ENCODE data around the gene PHACTR4. TPM values are rescaled to one million over a fixed set of nuclear protein-coding genes. Genes with fewer than 3 reads are reported as not detected.
"Not testable (repeated sequence)": the region's sequence is repeated elsewhere in the genome, so short reads cannot be mapped to it uniquely, and the experiment has no call there.

Gene PHACTR4
- total RNA-seq, 1 experiment from 2014 or later, result 52.9 TPM

DNA sequence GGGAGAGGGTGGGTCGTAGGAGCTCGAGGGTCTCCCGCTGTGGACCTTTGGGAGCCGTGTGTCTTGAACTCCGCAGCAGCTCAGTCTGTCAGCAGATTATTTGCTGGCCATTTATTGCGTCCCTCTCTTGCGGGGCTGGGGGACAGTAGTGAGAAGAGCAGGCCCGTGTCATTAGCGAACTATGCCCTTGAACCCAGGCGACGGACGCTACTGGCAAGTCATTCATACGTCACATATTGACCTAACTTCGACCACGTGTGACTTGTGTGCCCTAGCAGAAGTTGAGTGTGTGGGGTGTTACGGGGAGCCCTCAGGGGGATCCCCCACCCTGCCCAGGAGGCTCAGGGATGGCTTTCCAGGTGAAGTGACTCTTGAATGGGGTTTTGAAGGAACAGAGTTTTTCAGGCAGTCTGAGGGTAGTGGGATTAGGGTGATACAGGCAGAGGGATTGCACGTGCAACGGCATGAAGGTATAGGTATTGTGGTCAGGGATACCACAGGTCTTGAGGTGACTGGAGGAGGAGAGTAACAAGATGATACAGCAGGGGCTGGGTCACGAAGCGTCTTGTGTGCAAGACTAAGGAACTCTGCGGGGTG is 149.3 kb downstream of the PHACTR4 start (continued):
- TF ChIP-seq ZNF396 (CRISPR knock-in tag; IDR thresholded peaks at IDR 0.05; ENCODE audit: borderline replicate concordance) (no peak), OVOL2 (CRISPR knock-in tag; IDR thresholded peaks at IDR 0.05; ENCODE audit: borderline replicate concordance) (no peak), EMX1 (CRISPR knock-in tag; IDR thresholded peaks at IDR 0.05) (0 out of 2 replicates have a peak, but pooled peaks have one; percentile 10), TEAD4 (CRISPR knock-in tag; IDR thresholded peaks at IDR 0.05) (0 out of 2 replicates have a peak, but pooled peaks have one; percentile 4)
- TF ChIP-seq, protein P1, sequence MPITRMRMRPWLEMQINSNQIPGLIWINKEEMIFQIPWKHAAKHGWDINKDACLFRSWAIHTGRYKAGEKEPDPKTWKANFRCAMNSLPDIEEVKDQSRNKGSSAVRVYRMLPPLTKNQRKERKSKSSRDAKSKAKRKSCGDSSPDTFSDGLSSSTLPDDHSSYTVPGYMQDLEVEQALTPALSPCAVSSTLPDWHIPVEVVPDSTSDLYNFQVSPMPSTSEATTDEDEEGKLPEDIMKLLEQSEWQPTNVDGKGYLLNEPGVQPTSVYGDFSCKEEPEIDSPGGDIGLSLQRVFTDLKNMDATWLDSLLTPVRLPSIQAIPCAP (CRISPR knock-in tag; IDR thresholded peaks at IDR 0.05), result no peak

DNA sequence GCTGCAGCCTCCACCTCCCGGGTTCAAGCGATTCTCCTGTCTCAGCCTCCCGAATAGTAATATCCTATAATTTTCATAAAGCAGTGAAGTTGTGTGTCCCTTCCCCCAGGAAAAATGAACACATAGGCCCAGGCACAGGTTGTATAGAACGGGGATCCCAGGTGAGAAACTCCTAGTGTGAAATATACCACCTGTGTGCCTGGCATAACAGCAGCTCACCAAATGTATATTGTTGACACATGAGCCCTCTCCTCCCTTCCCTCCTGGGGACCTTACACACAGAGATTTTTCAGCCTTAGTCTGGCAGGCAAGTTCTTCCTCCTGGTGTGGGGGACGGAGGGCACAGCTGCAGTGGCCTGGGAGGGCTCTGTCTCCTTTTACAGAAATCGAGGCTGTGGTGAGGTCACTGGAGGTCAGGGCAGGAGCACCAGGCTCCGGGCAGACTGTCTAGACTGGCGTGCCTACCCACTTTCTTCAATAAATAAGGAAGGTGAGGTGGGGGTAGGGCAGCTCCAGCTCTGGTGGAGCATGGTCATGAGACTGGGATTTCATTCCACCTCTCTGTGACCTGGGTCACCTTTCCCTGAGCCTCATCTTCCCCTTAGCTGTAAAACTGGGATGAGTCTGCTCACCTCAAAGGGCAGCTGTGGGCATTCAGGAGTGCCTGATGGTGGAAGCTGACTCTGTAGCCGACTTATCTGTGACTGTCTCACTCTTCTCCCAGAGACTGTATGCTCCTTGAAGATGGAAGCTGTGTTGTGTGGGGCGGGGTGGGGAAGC is 150.6 kb downstream of the PHACTR4 start:
- Mint-ChIP-seq H3K4me3 (peak overlapping the region; percentile 80), H3K27ac (peak overlapping the region; percentile 47), H3K27me3 (ENCODE audit: low read depth) (no peaks in the 10 kb centered on the region), H3K4me1 (peaks cover 63% of the 10 kb centered on the region), H3K36me3 (peaks cover 13% of the 10 kb centered on the region), H3K9me3 (no peaks in the 10 kb centered on the region)
- POLR2A ChIA-PET, result interaction anchor here (1.2 to 3.2 kb wide), 2 partner anchors 61 to 83 kb away, joined by 4 to 22 read pairs; no protein-coding TSS in a partner anchor
- DNase-seq (ENCODE audit: low spot score) (no peak), ATAC-seq (no peak)
- CTCF ChIA-PET, result interaction anchor here (0.9 kb wide), 1 partner anchor 83 kb away, joined by 3 read pairs; no protein-coding TSS in a partner anchor
- TF ChIP-seq GABPB1 (CRISPR knock-in tag; IDR thresholded peaks at IDR 0.05) (no peak), OVOL2 (CRISPR knock-in tag; IDR thresholded peaks at IDR 0.05; ENCODE audit: borderline replicate concordance) (no peak), NR1H2 (CRISPR knock-in tag; IDR thresholded peaks at IDR 0.05) (no peak), TP53 (CRISPR knock-in tag; IDR thresholded peaks at IDR 0.05) (no peak), TEAD4 (CRISPR knock-in tag; IDR thresholded peaks at IDR 0.05) (no peak), SMAD4 (CRISPR knock-in tag; IDR thresholded peaks at IDR 0.05) (no peak), HMGA2 (CRISPR knock-in tag; IDR thresholded peaks at IDR 0.05) (no peak)
- TF ChIP-seq, protein P2, sequence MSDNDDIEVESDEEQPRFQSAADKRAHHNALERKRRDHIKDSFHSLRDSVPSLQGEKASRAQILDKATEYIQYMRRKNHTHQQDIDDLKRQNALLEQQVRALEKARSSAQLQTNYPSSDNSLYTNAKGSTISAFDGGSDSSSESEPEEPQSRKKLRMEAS (CRISPR knock-in tag; IDR thresholded peaks at IDR 0.05), result no peak
- TF ChIP-seq, protein P1 (CRISPR knock-in tag; IDR thresholded peaks at IDR 0.05), result no peak

DNA sequence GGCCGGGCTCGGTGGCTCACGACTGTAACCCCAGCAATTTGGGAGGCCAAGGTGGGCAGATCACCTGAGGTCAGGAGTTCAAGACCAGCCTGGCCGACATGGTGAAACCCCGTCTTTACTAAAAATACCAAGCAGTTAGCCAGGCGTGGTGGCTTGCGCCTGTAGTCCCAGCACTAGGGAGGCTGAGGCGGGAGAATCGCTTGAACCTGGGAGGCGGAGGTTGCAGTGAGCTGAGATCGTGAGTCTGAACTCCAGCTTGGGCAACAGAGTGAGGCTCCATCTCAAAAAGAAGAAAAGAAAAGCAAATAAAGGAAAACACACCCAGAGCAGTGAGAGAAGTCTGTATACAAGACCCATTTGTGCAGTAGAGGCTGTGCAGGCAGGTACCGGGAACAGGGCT is 151.3 kb downstream of the PHACTR4 start:
- H3K27ac Mint-ChIP-seq; ATAC-seq; H3K27me3 Mint-ChIP-seq (ENCODE audit: low read depth); DNase-seq (ENCODE audit: low spot score); H3K4me3 Mint-ChIP-seq; H3K9me3 Mint-ChIP-seq: not testable (repeated sequence)
- CTCF ChIA-PET, result interaction anchor here (0.9 kb wide), 1 partner anchor 82 kb away, joined by 3 read pairs; no protein-coding TSS in a partner anchor
- POLR2A ChIA-PET, result interaction anchor here (1.2 to 3.2 kb wide), 2 partner anchors 61 to 82 kb away, joined by 4 to 22 read pairs; no protein-coding TSS in a partner anchor
- peaks cover 13% of the 10 kb centered on the region for H3K36me3 Mint-ChIP-seq
- peaks cover 69% of the 10 kb centered on the region for H3K4me1 Mint-ChIP-seq

DNA sequence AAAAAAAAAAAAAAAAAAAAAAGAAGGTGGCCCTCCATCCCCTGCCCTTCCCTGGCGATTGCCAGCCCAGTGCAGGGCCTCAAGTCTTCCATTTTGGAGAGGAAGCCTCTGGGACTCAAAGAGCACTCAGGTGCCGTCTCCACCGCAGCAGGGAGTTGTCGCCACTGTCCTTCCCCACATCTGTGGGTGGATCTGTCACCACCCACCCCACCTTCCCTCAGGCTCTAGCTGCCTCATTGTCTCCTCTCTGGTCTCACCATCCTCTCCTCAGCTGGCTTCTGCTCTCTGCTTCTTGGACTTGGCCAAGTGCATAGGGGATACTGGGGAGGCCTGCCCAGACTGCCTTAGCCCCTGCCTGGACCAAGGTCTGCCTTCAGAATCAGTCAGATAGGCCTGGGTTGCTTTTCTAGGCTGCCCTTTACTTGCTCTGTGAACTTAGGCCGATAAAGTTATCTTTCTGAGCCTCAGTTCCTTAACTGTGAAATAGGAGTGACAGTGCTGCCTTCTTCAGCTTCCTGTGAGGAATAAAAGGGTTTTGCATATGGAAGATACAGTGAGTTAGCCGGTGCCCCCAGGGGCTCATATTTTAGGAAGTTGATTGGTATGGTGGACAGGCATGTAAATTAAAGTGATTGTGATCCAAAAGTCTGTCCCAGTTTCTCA is 152.1 kb downstream of the PHACTR4 start:
- no peaks in the 10 kb centered on the region for H3K27me3 Mint-ChIP-seq (ENCODE audit: low read depth)
- CTCF ChIA-PET, result interaction anchor here (0.7 to 1.6 kb wide), 3 partner anchors 81 to 264 kb away, joined by 3 to 6 read pairs (median 3); no protein-coding TSS in a partner anchor
- peaks cover 69% of the 10 kb centered on the region for H3K4me1 Mint-ChIP-seq
- ATAC-seq, result no peak
- H3K27ac Mint-ChIP-seq, result peak overlapping the region; percentile 78
- peaks cover 17% of the 10 kb centered on the region for H3K36me3 Mint-ChIP-seq
- POLR2A ChIA-PET, result interaction anchor here (0.7 kb wide), 2 partner anchors 59 to 147 kb away, joined by 3 to 4 read pairs; no protein-coding TSS in a partner anchor
- no peak for DNase-seq (ENCODE audit: low spot score)
- H3K9me3 Mint-ChIP-seq, result no peaks in the 10 kb centered on the region
- H3K4me3 Mint-ChIP-seq, result peak overlapping the region; percentile 29
- TF ChIP-seq AFF4 (CRISPR knock-in tag; IDR thresholded peaks at IDR 0.05; ENCODE audit: borderline replicate concordance), result no peak
- no peak for TF ChIP-seq MYBL2 (CRISPR knock-in tag; IDR thresholded peaks at IDR 0.05)
- no peak for TF ChIP-seq FOXP4 (CRISPR knock-in tag; IDR thresholded peaks at IDR 0.05)
- no peak for TF ChIP-seq TEAD1 (CRISPR knock-in tag; IDR thresholded peaks at IDR 0.05)
- TF ChIP-seq ZNF138 (CRISPR knock-in tag; conservative IDR thresholded peaks at IDR 0.05), result no peak
- TF ChIP-seq, protein P2 (CRISPR knock-in tag; IDR thresholded peaks at IDR 0.05), result no peak
- TF ChIP-seq, protein P1 (CRISPR knock-in tag; IDR thresholded peaks at IDR 0.05), result no peak
